NCI-H510A treated with DMSO at 0.1 percent for 48 hours (cell line): Measurements from ENCODE around the gene ATP6V0D1.
A peak's percentile ranks its signal among the peaks of the same experiment; 100 is the strongest.

Source experiments
- DNase-seq: peaks from one replicate; lab custom pipeline; 2025; lab: John Stamatoyannopoulos, UW

The ATP6V0D1 gene

GRCh38 chr16:67407176-67407787, 73.7 kb downstream of the ATP6V0D1 start:
- no peak for DNase-seq

- DNase-seq: no peak
These were observed 74.6 kb downstream of the ATP6V0D1 start for GRCh38 chr16:67406111-67406971.

- no peak for DNase-seq
These were observed 75.6 kb downstream of the ATP6V0D1 start for GRCh38 chr16:67405336-67405735.

GRCh38 chr16:67404740-67405226, 76.2 kb downstream of the ATP6V0D1 start:
- peak; percentile 87 for DNase-seq

GRCh38 chr16:67403976-67404555, 76.9 kb downstream of the ATP6V0D1 start:
- no peak for DNase-seq

GRCh38 chr16:67400901-67401300, 80.1 kb downstream of the ATP6V0D1 start:
- no peak for DNase-seq

- DNase-seq: peak; percentile 31
These were observed 80.9 kb downstream of the ATP6V0D1 start for GRCh38 chr16:67399749-67400704.

- DNase-seq: no peak
These were observed 81.7 kb downstream of the ATP6V0D1 start for GRCh38 chr16:67399218-67399733.

- no peak for DNase-seq
These were observed 82.3 kb downstream of the ATP6V0D1 start for GRCh38 chr16:67398546-67399217.

GRCh38 chr16:67397812-67398545, 83.0 kb downstream of the ATP6V0D1 start:
- DNase-seq: no peak

- no peak for DNase-seq
These were observed 83.7 kb downstream of the ATP6V0D1 start for GRCh38 chr16:67397036-67397801.

- DNase-seq: peak; percentile 58
These were observed 84.6 kb downstream of the ATP6V0D1 start for GRCh38 chr16:67396159-67397035.

- DNase-seq: peak; percentile 48
These were observed 85.3 kb downstream of the ATP6V0D1 start for GRCh38 chr16:67395458-67396158.

GRCh38 chr16:67395105-67395457, 85.9 kb downstream of the ATP6V0D1 start:
- DNase-seq: no peak

- DNase-seq: no peak
These were observed 86.5 kb downstream of the ATP6V0D1 start for GRCh38 chr16:67394155-67395104.

GRCh38 chr16:67393788-67394154, 87.2 kb downstream of the ATP6V0D1 start:
- DNase-seq: no peak
